Measurements from ENCODE around the gene PSMB5. TPM values are rescaled to one million over a fixed set of nuclear protein-coding genes. Genes with fewer than 3 reads are reported as not detected.

The PSMB5 gene
- total and polyA plus RNA-seq, 9 of the 15 experiments (the other 6 are each of a cell fraction or from before 2014, with no cell fraction given) = 198 to 1,870 (median 269) TPM

- no peak for TF ChIP-seq ZNF134 (CRISPR knock-in tag; conservative IDR thresholded peaks at IDR 0.05)
- no peak for TF ChIP-seq ZNF589 (CRISPR knock-in tag; IDR thresholded peaks at IDR 0.05; ENCODE audit: low read depth)
- TF ChIP-seq POLR2G (IDR thresholded peaks at IDR 0.05; ENCODE audit: low read depth, low read length) = peak; percentile 99
- TF ChIP-seq HDAC8 (tag; IDR thresholded peaks at IDR 0.05) = peak; percentile 69; the same call in 1 of the 2 replicates
- no peak; the same call in 1 of the 2 replicates for TF ChIP-seq GTF2F1 (IDR thresholded peaks at IDR 0.05; ENCODE audit: low read depth, low read length)
- TF ChIP-seq ZEB2 (IDR thresholded peaks at IDR 0.05) = no peak
- TF ChIP-seq, protein P1, sequence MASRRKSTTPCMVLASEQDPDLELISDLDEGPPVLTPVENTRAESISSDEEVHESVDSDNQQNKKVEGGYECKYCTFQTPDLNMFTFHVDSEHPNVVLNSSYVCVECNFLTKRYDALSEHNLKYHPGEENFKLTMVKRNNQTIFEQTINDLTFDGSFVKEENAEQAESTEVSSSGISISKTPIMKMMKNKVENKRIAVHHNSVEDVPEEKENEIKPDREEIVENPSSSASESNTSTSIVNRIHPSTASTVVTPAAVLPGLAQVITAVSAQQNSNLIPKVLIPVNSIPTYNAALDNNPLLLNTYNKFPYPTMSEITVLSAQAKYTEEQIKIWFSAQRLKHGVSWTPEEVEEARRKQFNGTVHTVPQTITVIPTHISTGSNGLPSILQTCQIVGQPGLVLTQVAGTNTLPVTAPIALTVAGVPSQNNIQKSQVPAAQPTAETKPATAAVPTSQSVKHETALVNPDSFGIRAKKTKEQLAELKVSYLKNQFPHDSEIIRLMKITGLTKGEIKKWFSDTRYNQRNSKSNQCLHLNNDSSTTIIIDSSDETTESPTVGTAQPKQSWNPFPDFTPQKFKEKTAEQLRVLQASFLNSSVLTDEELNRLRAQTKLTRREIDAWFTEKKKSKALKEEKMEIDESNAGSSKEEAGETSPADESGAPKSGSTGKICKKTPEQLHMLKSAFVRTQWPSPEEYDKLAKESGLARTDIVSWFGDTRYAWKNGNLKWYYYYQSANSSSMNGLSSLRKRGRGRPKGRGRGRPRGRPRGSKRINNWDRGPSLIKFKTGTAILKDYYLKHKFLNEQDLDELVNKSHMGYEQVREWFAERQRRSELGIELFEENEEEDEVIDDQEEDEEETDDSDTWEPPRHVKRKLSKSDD (conservative IDR thresholded peaks at IDR 0.05; ENCODE audit: low read length) = 0 out of 2 replicates have a peak, but pooled peaks have one; percentile 19
- no peak for TF ChIP-seq ILK (tag; IDR thresholded peaks at IDR 0.05; ENCODE audit: borderline replicate concordance, low read depth)
- TF ChIP-seq SP1 (CRISPR knock-in tag; IDR thresholded peaks at IDR 0.05) = peak; percentile 84
- TF ChIP-seq MCM3 (IDR thresholded peaks at IDR 0.05) = no peak
- 0 out of 2 replicates have a peak, but pooled peaks have one; percentile 29 for TF ChIP-seq NFIC (IDR thresholded peaks at IDR 0.05)
- 0 out of 2 replicates have a peak, but pooled peaks have one; percentile 25 for TF ChIP-seq MTA2 (IDR thresholded peaks at IDR 0.05; ENCODE audit: low read depth)
- TF ChIP-seq ZNF830 (CRISPR knock-in tag; IDR thresholded peaks at IDR 0.05) = no peak
- TF ChIP-seq CAMTA2 (CRISPR knock-in tag; conservative IDR thresholded peaks at IDR 0.05) = no peak
- TF ChIP-seq, protein P2, sequence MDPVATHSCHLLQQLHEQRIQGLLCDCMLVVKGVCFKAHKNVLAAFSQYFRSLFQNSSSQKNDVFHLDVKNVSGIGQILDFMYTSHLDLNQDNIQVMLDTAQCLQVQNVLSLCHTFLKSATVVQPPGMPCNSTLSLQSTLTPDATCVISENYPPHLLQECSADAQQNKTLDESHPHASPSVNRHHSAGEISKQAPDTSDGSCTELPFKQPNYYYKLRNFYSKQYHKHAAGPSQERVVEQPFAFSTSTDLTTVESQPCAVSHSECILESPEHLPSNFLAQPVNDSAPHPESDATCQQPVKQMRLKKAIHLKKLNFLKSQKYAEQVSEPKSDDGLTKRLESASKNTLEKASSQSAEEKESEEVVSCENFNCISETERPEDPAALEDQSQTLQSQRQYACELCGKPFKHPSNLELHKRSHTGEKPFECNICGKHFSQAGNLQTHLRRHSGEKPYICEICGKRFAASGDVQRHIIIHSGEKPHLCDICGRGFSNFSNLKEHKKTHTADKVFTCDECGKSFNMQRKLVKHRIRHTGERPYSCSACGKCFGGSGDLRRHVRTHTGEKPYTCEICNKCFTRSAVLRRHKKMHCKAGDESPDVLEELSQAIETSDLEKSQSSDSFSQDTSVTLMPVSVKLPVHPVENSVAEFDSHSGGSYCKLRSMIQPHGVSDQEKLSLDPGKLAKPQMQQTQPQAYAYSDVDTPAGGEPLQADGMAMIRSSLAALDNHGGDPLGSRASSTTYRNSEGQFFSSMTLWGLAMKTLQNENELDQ (CRISPR knock-in tag; IDR thresholded peaks at IDR 0.05; ENCODE audit: borderline replicate concordance) = no peak
- TF ChIP-seq STAT5B (CRISPR knock-in tag; IDR thresholded peaks at IDR 0.05) = no peak
- 0 out of 2 replicates have a peak, but pooled peaks have one; percentile 60 for TF ChIP-seq FOXO4 (CRISPR knock-in tag; IDR thresholded peaks at IDR 0.05)
- TF ChIP-seq MEF2A (IDR thresholded peaks at IDR 0.05; ENCODE audit: control insufficient read depth, low read depth, low read length) = 0 out of 2 replicates have a peak, but pooled peaks have one; percentile 21
- TF ChIP-seq, protein P3, sequence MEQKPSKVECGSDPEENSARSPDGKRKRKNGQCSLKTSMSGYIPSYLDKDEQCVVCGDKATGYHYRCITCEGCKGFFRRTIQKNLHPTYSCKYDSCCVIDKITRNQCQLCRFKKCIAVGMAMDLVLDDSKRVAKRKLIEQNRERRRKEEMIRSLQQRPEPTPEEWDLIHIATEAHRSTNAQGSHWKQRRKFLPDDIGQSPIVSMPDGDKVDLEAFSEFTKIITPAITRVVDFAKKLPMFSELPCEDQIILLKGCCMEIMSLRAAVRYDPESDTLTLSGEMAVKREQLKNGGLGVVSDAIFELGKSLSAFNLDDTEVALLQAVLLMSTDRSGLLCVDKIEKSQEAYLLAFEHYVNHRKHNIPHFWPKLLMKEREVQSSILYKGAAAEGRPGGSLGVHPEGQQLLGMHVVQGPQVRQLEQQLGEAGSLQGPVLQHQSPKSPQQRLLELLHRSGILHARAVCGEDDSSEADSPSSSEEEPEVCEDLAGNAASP (IDR thresholded peaks at IDR 0.05) = no peak
Measured at GRCh38 chr14:23006544-23007419, 27.9 kb downstream of the PSMB5 start (continued).
